HPDE6-E6E7 (cell line): ENCODE data around the gene TNNI2.

ENCODE experiments used
- DNase-seq: peaks from one replicate; pipeline ENCODE4 v3.0.0; 2011; ENCODE audit warnings: missing footprints; ENCODE audit errors: extremely low spot score

Gene TNNI2

GRCh38 chr11:1834779-1835670 is 3.8 kb upstream of the TNNI2 start, which contains the start of gene SYT8:
SYT8 (plus strand) TSS chr11:1834990; CDS start chr11:1835106, 116 bp downstream.
- DNase-seq, result no peak

- no peak for DNase-seq
Observed at GRCh38 chr11:1835671-1836010, 3.1 kb upstream of the TNNI2 start.

- no peak for DNase-seq
Observed at GRCh38 chr11:1836011-1836945, 2.5 kb upstream of the TNNI2 start.

- DNase-seq, result no peak
Observed at GRCh38 chr11:1837171-1838076, 1.4 kb upstream of the TNNI2 start.

GRCh38 chr11:1838077-1838425 is 730 bp upstream of the TNNI2 start:
- no peak for DNase-seq

- no peak for DNase-seq
Observed at GRCh38 chr11:1839204-1839923, 583 bp downstream of the TNNI2 start.

GRCh38 chr11:1839924-1840779 is 1.4 kb downstream of the TNNI2 start:
- no peak for DNase-seq

GRCh38 chr11:1840780-1841480 is 2.1 kb downstream of the TNNI2 start:
- no peak for DNase-seq

GRCh38 chr11:1841511-1842148 is 2.8 kb downstream of the TNNI2 start:
- no peak for DNase-seq

- DNase-seq, result no peak
Observed at GRCh38 chr11:1842149-1843097, 3.6 kb downstream of the TNNI2 start.

- no peak for DNase-seq
Observed at GRCh38 chr11:1843098-1843473, 4.3 kb downstream of the TNNI2 start.

- DNase-seq, result no peak
Observed at GRCh38 chr11:1843796-1844195, 5.0 kb downstream of the TNNI2 start.

GRCh38 chr11:1844221-1845094 is 5.7 kb downstream of the TNNI2 start:
- DNase-seq, result no peak

- no peak for DNase-seq
Observed at GRCh38 chr11:1845095-1845429, 6.3 kb downstream of the TNNI2 start.

GRCh38 chr11:1845561-1846452 is 7.0 kb downstream of the TNNI2 start:
- no peak for DNase-seq

GRCh38 chr11:1846453-1846932 is 7.7 kb downstream of the TNNI2 start:
- DNase-seq, result no peak
